ENCODE measurements around the gene RGL1. TPM values are rescaled to one million over a fixed set of nuclear protein-coding genes. Genes with fewer than 3 reads are reported as not detected.

RGL1 gene
- total and polyA plus RNA-seq, 3 donors from 2014 or later: 34.3 to 58.2 (median 41.5) TPM

DNA sequence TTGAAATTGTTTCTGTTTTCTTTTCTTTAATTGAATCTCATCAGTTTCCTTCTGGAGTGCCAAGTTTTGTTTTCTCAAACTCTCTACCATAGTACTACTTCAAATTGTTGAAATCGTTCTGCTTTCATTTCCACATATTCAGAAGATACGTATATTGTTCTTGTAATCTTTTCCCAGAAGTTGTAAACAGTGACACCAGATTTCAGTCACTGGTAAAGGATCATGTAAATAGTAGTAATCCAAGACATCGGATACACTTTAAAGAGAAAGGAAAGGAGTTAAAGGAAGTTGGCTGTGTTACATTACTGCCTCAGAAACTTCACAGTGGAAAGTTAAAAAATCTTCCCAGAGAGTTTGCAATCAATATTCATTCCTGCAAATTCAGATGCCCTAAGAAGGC lies 67.5 kb downstream of the RGL1 start:
- H3K27ac ChIP-seq: peak overlapping the region; percentile 93 to 95
- DNase-seq: no peak
- H3K9me3 ChIP-seq: no peaks in the 10 kb centered on the region
- no peak overlapping the region for H3K4me3 ChIP-seq
- H3K36me3 ChIP-seq (ENCODE audit: low read depth, missing control alignments): no peaks in the 10 kb centered on the region
- no peaks in the 10 kb centered on the region for H3K27me3 ChIP-seq
- 16 to 20% methylated on average over 3 of the region's 3 CpGs for WGBS, 2 donors
- TF ChIP-seq, protein P1, sequence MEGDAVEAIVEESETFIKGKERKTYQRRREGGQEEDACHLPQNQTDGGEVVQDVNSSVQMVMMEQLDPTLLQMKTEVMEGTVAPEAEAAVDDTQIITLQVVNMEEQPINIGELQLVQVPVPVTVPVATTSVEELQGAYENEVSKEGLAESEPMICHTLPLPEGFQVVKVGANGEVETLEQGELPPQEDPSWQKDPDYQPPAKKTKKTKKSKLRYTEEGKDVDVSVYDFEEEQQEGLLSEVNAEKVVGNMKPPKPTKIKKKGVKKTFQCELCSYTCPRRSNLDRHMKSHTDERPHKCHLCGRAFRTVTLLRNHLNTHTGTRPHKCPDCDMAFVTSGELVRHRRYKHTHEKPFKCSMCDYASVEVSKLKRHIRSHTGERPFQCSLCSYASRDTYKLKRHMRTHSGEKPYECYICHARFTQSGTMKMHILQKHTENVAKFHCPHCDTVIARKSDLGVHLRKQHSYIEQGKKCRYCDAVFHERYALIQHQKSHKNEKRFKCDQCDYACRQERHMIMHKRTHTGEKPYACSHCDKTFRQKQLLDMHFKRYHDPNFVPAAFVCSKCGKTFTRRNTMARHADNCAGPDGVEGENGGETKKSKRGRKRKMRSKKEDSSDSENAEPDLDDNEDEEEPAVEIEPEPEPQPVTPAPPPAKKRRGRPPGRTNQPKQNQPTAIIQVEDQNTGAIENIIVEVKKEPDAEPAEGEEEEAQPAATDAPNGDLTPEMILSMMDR (IDR thresholded peaks at IDR 0.05): no peak
- TF ChIP-seq POLR2A (IDR thresholded peaks at IDR 0.05): no peak
- peaks cover 86% of the 10 kb centered on the region for H3K4me1 ChIP-seq
- intact Hi-C loops (cut with DNase I; ENCODE audit: low total_unique reads): no loop called here

DNA sequence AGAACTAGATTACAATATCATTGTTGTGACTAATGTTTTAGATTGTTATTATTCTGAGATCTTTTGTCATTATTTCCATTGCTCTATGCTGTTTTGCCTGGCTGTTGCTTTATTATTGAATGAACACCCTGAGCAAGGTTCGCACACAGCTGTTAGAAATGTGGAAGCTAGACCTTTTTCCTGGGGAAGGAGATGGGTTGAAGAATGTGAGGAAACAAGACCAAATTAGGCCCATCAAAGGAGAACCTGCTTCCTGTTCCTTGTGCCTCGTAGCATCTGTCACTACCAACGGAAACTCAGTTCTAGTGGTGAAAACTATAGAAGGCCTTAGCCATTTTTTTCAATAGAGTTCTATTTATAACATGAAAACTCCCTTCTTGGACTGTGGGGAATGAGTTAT lies 68.7 kb downstream of the RGL1 start:
- TF ChIP-seq, protein P1 (IDR thresholded peaks at IDR 0.05): no peak
- TF ChIP-seq POLR2A (IDR thresholded peaks at IDR 0.05): no peak
- Histone ChIP-seq H3K4me1 (peaks cover 93% of the 10 kb centered on the region), H3K27ac (peak overlapping the region; percentile 93 to 95), H3K36me3 (ENCODE audit: low read depth, missing control alignments) (no peaks in the 10 kb centered on the region), H3K27me3 (no peaks in the 10 kb centered on the region), H3K9me3 (no peaks in the 10 kb centered on the region), H3K4me3 (no peak overlapping the region)
- no peak for DNase-seq
- intact Hi-C loops (cut with DNase I; ENCODE audit: low total_unique reads): no loop called here
- WGBS, 2 donors: 28 to 34% methylated on average over 3 of the region's 3 CpGs

DNA sequence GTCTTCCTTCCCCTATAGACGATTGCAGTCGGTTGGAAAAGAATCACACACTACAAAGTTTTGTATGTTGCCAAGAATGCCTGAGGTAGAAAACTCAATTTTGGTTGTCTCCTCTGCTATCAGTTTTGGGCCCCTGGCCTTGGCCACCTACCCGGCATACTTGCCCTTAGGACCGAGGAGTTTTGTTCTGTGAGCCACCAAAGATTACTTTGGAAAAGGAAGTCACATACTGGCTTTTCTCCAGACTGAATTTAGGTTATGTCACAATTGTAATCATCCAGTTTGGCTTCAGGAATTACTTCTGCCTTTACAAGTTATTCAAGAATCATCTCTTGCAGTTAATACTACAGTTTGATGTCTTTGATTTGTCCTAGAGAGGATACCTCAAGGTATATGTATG lies 71.4 kb downstream of the RGL1 start:
- H3K27ac ChIP-seq: peak overlapping the region; percentile 93 to 95
- no peaks in the 10 kb centered on the region for H3K36me3 ChIP-seq (ENCODE audit: low read depth, missing control alignments)
- 18 to 48% methylated on average over 4 of the region's 4 CpGs for WGBS, 2 donors
- no peaks in the 10 kb centered on the region for H3K9me3 ChIP-seq
- intact Hi-C loops (cut with DNase I; ENCODE audit: low total_unique reads): no loop called here
- DNase-seq: no peak
- H3K4me3 ChIP-seq: no peak overlapping the region
- H3K4me1 ChIP-seq: peaks cover 91% of the 10 kb centered on the region
- TF ChIP-seq, protein P1 (IDR thresholded peaks at IDR 0.05): no peak
- TF ChIP-seq POLR2A (IDR thresholded peaks at IDR 0.05): no peak
- H3K27me3 ChIP-seq: no peaks in the 10 kb centered on the region

DNA sequence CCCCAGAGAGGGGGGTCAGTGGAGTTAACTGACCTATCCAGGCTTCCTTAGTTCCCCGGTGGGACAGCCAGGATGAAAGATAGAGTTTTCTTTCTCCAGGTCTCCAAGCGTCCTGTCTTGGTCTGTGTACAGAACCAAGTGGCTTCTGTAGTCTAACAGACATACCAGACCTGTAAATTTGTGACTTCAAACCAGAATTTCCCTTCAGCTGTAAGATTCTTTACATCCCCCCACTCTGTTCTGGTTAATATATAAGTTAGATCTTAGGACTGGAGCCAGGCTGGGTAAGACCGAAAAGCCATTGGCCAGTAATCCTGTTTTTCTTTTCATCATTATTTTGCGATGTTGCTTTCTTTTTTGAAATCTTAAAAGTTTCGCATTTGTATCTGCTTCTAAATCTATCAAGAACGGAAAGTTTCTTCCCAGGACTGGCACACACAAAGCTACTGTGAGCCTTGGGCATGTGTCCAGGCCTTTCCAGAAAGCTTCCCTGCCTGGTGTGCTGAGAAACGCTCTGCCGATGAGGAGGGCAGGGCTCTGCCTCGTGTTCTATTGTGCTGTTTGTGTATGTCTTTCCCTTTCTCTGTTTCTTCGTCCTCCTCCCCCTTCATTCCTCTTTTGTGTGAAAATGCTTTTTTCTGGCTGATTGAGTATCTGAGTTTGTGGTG lies 72.3 kb downstream of the RGL1 start:
- H3K4me1 ChIP-seq: peaks cover 91% of the 10 kb centered on the region
- WGBS, 2 donors: 27 to 36% methylated on average over 10 of the region's 10 CpGs

More for the DNA sequence above, 72.3 kb downstream of the RGL1 start:
- intact Hi-C loops (cut with DNase I; ENCODE audit: low total_unique reads): no loop called here
- no peaks in the 10 kb centered on the region for H3K27me3 ChIP-seq
- TF ChIP-seq, protein P1 (IDR thresholded peaks at IDR 0.05): no peak
- no peak overlapping the region for H3K4me3 ChIP-seq
- no peaks in the 10 kb centered on the region for H3K9me3 ChIP-seq
- DNase-seq: peak; percentile 95
- no peaks in the 10 kb centered on the region for H3K36me3 ChIP-seq (ENCODE audit: low read depth, missing control alignments)
- H3K27ac ChIP-seq: peak overlapping the region; percentile 93 to 95
